GM19455 (cell line): ENCODE data around the gene THOC6.
"Not testable (repeated sequence)": the region's sequence is repeated elsewhere in the genome, so short reads cannot be mapped to it uniquely, and the experiment has no call there.

ENCODE experiments used
- ATAC-seq: cut with Tn5 transposase; IDR thresholded peaks from one replicate; pipeline ENCODE4 v1.9.1; 2021; ENCODE audit not compliant: unreplicated experiment

The THOC6 gene

DNA sequence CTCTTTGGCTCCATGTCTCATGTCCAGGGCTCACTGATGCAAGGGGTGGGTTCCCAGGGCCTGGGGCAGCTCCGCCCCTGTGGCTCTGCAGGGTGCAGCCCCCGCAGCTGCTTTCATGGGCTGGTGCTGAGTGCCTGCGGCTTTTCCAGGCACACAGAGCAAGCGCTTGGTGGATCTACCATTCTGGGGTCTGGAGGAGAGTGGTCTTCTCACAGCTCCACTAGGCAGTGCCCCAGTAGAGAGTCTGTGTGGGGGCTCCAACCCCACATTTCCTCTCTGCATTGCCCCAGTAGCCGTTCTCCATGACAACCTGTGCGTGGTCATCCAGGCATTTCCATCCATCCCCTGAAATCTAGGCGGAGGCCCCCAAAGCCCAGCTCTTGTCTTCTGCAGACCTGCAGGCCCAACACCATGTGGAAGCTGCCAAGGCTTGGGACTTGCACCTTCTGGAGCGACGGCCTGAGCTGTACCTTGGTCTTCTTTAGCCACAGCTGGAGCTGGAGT lies 46.8 kb downstream of the THOC6 start:
- ATAC-seq = no peak

DNA sequence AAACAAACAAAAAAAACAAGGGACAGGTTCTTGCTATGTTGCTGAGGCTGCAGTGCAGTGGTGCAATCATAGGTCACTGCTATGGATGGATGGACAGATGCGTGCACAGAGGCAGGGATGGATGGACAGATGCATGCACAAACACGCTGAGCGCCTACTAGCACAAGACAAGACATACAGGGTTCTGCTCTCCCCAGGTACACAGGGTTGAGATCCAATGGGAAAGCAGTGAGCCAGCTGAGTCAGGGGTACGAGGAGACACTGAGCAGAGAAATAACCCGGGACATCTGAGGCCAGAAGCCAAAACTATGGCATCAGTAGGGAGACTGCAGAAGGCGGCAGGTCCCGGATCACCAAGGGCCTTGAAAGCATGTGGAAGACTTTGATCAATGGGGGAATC lies 47.8 kb downstream of the THOC6 start:
- ATAC-seq = no peak

DNA sequence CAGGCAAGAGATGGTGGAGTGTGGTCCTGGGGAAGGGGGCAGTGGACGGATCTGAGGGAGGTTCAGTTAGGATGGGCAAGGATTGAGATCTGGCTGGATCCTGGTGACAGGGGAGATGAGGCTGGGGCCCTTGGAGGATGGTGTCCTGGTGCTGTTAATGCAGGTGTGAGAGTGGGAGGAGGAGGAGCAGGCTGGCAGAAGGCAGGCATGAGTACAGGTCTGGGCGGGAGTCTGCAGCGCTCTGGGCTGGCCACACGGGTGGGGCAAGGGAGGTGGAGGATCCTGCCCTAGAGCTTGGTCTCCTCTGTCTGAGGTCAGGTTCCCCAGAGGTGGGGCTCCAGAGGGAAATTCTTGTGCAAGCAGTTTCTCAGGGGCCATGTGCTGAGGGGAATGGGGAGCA lies 48.3 kb downstream of the THOC6 start:
- ATAC-seq = not testable (repeated sequence)

DNA sequence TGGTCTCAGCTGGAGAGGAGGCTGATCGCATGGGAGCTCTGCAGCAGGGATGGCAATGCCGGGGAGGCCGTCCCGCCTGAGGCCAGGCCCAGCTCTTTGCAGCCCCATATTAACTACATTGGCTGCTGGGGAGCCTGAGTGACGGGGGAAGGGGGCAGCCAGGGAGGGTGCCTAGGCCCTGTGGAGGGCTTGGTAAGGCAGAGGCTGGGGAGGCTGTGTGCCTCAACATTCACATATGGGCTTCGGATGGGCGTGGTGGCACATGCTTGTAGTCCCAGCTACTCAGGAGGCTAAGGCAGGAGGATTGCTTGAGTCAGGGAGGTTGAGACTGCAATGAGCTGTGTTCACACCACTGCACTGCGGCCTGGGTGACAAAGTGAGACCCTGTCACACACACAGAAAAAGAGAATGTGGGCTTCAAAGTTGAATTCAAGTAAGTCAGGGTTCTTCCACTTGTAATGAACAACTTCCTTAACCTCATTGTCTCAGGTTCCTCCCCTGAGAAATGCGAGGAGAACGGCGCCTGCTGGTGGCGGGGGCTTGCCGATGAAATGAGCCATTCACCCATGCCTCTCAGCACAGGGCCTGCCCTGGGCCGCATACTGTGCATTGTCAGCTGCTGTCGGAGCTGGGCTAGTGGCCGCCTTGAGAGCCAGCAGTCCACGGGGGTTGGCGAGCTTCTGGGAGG lies 48.9 kb downstream of the THOC6 start:
- ATAC-seq = not testable (repeated sequence)

DNA sequence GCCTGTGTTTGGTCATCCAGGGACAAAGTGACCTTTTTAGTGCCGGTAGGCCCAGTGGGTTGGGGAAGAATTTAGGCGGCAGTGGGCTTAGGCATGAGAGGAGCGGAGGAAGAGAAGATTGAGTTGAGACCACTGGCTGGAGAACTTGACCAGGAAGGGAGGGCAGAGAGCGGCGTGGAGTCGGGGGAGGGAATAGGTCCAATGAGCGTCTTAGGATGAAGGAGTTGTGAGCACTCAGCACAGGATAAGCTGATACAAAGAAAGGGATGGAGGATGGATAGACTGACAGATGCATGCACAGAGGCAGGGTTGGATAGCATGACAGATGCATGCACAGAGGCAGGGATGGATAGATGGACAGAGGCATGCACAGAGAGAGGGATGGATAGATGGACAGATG lies 49.6 kb downstream of the THOC6 start:
- ATAC-seq = no peak

DNA sequence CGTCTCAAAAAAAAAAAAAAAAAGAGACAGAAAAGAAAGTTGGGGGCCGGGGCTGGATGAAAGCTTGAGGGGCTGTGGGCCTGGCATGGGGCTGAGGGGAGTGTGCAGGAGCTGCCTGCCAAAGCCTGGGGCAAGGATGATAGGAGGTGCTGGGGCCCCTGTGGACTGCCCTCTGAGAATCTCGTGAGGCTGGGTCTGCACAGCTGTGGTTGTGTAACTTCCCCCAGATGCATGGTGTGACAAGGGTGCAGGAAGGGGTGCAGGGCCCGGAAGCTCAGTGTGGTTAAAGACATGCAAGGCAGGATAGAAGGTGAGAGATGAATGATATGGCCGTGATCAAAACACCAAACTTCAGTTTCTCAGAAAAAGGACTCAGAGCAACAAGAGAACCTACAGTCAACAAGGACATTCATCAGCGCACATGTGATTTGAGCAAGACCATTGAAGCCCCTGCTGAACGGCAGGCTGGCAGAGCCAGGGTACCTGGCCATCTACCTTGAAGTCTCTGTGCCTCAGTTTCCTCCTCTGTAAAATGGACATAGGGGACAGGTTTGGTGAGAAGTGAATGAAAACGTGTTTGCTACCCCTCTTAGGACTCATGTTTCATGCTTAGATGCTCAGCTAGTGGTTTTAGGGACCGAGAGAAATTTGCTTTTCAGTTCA lies 51.2 kb downstream of the THOC6 start:
- peak; percentile 64 for ATAC-seq

DNA sequence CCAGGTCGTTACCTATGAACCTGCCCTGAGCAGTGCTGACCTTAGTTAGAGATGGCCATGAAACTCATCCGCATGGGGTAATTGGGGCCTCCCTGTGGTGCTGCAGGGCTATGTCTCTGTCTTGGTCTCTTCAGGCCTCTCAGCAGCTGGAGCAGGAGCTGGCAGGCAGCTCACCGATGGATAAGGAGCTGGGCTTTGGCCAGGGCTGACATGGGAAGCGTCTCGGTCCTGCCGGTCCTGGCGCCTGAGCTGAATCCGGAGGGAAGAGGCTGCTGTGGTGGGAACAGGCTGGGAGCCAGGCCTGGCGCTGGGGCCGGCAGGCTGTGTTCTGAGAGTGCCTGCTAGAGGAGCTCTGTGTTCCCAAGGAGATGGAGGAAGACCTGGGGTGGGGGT lies 51.7 kb downstream of the THOC6 start:
- ATAC-seq = no peak

DNA sequence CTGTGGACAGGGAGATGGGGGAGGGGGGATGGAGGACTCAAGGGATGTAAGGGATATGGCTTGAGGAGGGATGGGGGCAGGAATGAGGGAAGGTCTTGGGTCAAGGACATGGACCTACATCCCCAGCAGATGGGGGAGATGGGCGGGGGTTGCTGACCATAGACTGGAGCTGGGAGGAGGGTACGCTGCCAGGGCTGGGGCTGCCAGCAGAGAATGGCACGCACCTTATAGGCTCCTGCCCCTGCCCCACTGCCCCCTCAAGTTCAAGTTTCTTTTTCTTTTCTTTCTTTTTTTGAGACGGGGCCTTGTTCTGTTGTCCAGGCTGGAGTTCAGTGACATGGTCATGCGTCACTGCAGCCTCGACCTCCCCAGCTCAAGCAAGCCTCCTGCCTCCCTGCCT lies 52.1 kb downstream of the THOC6 start:
- ATAC-seq = not testable (repeated sequence)

DNA sequence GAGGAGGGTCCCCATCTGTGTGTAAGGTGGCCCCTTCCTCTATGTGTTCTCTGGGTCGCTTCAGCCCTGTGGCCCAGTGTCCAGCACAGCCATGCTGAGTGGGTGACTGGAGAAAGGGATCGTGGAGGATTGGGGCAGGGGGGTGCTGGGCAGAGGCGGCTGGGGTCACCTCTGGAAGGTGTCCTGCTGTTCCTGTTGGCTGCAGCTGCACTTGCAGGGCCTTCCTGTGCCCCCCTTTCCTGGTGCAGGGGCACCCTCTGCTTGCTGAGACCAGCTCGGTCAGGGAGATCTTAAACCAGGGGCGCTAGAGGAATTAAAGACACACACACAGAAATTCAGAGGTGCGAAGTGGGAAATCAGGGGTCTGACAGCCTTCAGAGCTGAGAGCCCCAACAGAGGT lies 52.7 kb downstream of the THOC6 start:
- no peak for ATAC-seq
